DMS53 (cell line): Measurements from ENCODE around the gene CNPY4.

Source experiments
- DNase-seq: peaks from one replicate; lab custom pipeline; 2025; lab: John Stamatoyannopoulos, UW

CNPY4 gene, protein sequence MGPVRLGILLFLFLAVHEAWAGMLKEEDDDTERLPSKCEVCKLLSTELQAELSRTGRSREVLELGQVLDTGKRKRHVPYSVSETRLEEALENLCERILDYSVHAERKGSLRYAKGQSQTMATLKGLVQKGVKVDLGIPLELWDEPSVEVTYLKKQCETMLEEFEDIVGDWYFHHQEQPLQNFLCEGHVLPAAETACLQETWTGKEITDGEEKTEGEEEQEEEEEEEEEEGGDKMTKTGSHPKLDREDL

DNA sequence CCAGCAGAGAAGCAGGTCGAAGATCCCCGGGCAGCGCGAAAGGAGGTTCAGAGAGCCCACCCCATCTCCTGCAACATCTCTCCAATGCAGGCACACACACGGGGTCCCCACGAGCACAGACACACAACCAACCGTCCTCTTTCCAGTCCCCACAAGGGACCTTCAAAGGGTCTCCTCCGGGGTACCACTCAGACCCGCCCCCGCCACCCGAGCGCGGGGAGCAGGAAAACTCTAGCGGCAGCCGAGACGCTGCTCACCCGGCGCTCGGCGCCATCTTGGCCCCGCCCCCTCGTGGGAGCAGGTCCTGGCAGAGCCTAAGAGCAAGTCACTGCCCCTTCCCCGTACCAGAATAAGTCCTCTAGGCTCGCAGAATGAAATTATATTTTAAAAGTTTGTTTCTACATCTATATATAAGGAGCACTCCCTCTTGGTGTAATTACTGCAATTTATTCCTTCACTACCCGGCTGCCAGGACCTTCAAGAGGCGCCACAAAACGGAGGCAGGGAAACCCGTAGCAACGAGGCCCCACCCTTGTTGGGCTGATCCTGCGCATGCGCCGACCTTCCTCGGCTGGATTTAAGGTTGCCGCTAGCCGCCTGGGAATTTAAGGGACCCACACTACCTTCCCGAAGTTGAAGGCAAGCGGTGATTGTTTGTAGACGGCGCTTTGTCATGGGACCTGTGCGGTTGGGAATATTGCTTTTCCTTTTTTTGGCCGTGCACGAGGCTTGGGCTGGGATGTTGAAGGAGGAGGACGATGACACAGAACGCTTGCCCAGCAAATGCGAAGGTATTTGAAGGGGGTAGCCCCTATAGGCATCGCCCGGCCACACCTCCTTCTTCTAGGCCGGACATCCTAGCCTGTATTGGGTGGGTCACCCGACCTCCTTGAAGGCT, at the start of gene CNPY4, which contains the start of gene TAF6:
TSS of gene CNPY4 (plus strand) at position 563 of the 898 bp plus-strand sequence. CDS start at position 674, 111 bp downstream.
TSS of gene TAF6 (minus strand) at position 287 of the 898 bp plus-strand sequence. CDS start 5,149 bp downstream, outside the sequence.
- DNase-seq: peak; percentile 98

DNA sequence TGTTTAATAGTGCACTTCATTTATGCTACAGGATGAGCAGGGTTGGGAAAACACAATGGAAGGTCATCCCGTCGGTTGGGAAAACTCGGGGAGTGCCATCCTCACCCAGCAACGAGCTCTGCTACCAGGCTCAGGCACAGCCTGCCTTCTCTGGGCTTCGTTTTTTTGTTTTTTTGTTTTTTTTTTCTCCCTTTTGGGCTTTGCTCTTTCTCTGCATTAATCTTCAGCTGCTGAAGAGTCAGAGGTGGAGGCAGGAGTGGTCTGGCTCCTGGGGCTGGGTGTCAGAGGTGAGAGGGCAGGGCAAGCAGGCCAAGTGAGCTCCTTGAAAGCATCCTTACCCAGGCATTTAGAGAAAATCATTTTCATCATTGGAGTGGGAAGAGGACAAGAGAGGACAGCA, 49.4 kb upstream of the CNPY4 start:
- DNase-seq: no peak

DNA sequence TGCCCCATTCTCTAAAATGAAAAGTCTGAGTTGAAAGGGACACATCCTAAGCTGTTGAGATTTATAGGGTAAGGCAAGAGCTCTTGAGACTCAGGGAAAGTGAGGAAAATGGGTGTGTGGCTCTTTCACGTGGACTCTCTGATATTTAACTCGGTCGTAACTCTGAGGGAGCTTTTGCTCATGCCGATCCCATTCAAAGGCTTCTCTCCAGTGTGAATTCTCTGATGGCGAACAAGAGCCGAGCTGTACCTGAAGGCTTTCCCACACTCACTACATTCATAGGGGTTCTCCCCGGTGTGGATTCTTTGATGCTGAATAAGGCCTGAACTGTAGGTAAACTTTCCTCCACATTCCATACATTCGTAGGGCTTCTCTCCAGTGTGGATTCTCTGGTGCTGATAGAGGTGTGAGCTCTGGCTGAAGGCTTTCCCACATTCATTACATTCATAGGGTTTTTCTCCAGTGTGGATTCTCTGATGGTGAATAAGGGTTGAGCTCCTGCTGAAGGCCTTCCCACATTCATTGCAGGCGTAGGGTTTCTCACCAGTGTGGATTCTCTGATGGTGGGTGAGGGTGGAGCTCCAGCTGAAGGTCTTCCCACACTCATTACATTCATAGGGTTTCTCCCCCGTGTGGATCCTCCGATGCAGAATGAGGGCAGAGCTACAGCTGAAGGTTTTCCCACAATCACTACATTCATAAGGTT, 48.3 kb upstream of the CNPY4 start:
- DNase-seq: no peak

DNA sequence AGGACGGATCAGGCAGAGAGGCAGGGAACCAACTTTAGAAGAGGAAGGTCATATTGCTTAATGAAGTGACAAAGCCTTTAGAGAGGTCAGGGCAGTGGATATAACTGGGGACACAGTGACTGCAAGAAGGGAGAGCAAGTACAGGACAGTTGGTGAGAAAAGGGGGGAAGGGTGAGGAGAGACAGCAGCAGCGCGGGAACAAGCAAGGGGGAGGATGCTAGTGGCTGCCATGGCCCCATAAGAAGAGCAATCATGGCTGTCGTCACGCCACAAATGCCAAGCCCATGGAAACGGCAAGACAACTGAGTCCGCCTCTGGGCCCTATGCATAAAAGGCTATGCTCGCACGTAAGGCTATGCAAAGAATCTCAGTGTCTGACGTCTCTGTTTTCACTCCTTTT, 47.0 kb upstream of the CNPY4 start:
- DNase-seq: no peak

DNA sequence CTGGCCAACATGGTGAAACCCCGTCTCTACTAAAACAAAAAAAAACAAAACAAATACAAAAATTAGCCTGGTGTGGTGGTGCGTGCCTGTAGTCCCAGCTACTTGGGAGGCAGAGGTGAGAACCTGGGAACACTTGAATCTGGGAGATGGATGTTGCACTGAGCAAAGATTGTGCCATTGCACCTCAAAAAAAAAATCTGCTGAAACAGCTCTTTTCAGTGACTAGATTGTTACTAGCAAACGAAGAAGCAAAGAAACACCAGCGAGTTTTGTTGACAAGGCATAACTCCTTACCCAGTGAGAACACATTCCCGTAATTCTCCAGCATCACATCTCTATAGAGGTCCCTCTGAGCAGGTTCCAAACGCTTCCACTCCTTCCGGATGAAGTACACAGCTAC, 44.6 kb upstream of the CNPY4 start:
- no peak for DNase-seq

DNA sequence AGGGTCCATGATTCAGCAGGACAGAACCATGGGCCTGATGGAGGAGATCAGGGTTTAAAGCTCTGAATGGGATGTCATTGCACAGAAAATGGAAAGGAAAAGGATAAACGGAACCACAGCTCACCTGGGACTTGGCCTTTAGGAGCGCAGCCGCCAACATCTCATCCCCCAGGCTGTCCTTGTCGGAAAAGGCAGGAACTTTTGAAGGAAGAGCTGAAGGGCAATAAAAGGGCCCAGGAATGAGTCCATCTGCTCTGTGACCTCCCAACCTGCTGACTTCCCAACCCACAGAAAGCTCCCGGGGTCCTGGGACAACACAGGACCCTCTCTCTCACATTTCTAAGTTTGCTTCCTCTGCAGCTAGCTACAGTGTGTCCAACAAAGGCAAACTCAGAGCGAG, 44.0 kb upstream of the CNPY4 start:
- no peak for DNase-seq

DNA sequence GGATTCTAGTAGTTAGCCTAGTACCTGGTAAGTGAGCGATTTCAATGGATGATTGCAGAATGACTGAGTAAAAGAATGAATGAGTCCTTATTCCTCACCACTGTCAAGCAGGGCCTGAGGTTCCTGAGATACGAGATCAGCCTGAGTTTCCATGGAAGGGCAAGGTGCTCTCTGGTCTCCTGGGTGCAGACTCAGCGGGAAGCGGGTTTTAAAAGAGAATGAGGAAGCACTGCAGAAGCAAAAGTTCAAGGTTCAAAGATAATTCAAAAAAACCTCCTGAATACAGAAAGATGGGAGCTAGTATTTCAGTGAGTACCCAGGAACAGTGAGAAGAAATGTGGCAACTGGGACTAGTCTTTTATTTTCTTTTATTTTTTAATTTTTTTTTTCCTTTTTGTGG, 42.2 kb upstream of the CNPY4 start:
- DNase-seq: no peak

DNA sequence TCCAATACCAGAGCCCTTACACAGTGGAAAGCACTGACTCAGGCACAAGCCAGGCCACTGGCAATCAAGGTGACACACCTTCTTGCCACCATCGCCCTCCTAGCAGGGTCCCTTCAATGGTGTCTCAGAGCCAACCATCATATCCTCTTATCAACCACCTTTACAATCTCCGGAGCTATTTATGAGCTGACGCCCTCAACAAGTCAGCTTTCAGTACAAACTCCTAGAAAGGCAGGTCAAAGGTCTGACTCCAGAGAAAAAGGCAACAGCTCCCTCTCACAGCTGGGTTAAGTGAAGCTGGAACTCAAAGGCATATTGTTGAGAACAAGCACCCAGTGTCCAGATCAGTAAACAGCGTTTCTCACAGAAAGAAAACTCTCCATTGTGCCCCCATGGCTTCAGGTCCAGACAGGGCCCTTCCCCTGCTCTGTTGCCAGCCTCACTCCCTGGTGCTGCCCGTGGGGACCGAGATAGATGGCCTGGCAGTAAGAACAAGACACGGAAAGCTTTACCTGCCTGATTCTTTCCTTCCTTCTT, 40.3 kb upstream of the CNPY4 start:
- DNase-seq: no peak

DNA sequence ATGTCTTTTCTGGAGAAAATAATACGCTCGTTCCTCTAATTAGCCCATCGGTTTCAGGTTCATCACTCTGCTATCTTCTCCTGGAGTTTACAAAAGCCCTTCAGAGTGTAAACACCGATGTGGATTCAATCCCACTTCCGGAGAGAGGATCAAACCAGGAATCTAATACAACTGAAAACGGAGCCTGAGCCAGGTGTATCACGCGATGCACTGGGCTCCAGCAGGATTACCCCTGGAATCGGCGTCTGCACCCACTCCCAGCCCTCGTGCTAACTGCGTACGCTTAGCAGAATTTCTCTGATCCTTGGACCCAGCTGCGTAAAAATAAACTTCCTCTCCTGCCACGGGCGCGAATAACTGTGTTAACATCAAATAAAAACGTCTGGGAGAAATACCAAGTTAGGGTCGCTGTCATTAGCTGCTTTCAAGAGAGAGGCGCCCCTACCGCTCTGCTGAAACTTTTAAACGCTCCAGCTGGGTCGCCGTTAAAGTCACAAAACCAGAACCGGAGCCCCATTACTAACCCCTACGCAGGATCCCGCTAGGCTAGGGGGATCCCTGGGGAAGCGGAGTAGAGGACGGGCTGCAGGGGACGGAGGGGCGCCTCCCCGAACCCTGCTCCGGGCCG, 38.4 kb upstream of the CNPY4 start:
- peak; percentile 90 for DNase-seq

DNA sequence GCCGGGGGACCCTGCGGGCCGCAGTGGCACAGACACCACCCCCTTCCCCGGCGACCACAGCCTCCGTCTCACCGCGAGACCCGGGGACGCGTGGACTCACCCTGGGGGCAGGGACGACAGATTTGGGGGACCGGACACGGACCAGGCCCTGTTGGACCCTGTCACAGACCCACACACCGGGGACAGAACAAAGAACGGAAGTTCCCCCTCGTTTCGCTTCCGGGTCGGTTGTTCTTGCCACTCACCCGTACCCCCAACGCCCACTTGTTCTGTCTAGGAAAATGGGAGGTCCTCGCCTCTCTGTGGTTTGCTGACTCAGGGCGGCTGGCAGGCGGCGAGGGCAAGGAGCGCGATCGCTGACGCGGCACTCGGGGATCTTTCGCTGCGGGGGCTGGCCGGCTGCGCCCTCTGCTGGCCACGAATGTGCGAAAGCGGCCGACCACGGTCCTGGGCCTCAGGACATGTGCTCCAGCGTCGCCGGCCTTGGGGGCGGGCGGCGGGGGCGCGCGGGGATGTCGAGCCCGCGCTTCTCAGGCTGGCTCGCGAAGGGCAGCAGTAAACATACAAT, 37.8 kb upstream of the CNPY4 start, which contains the start of gene ZNF3:
TSS of gene ZNF3 (minus strand) at position 189 of the 568 bp plus-strand sequence. CDS start 4,366 bp downstream, outside the sequence.
- peak; percentile 100 for DNase-seq

DNA sequence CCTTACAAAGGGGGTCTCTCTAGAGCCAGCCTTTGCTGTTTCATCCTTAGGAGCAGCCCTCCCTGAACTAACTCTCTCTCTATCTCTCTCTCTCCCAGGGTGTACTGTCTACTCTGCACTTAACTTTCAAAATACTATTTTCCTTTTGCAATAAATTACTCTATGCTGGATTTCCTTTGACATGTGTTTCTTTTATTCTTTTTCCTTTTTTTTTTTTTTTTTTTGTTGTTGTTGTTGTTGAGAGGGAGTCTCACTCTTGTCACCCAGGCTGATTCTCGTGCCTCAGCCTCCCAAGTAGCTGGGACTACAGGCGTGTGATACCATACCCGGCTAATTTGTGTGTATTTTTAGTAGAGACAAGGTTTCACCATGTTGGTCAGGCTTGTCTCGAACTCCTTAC, 36.5 kb upstream of the CNPY4 start:
- no peak for DNase-seq

DNA sequence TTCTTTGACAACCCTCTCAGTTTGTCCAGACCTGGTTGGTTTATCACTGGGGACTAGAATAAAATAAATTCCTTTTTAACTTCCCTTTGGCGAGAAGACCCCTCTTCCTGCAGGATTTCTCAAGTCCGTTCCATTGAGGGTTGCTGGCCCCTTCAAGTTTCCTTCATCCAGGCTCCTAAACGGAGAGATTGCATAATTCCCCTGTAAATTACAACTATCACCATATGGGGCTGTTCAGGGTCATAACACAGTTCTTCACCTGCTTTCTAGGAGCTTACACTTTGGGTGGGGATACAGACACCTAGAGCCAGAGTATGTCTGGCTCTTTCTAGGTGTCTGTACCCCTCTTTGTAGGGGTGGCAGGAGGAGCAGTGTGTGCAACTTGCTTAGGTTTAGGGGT, 33.9 kb upstream of the CNPY4 start:
- DNase-seq: no peak

DNA sequence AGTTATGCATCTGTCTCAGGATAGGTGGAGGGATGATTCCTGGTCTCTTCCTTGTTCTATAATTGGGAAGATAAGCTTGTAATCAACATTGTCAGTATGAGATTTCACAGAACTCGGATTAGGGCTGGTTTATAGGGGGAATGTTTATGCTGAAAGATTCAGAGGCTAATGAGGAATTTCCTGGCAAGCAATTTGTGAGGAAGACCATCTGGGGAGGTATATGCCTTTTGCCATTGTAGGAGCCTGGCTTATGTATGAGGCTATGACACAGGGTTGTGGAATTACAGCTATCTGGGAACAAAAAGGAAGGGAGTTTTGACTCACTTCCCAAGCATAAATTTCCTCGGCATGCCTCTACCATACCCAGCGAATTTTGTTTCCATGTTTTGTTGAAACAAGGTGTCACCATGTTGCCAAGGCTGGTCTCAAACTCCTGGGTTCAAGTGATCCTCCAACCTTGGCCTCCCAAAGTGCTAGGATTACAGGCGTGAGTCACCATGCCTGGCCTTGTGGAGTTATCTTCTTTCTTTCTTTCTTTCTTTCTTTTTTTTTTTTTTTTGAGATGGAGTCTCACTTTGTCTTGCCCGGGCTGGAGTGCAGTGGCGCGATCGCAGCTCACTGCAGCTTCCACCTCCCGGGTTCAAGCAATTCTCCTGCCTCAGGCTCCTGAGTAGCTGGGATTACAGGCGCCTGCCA, 32.2 kb upstream of the CNPY4 start:
- no peak for DNase-seq

DNA sequence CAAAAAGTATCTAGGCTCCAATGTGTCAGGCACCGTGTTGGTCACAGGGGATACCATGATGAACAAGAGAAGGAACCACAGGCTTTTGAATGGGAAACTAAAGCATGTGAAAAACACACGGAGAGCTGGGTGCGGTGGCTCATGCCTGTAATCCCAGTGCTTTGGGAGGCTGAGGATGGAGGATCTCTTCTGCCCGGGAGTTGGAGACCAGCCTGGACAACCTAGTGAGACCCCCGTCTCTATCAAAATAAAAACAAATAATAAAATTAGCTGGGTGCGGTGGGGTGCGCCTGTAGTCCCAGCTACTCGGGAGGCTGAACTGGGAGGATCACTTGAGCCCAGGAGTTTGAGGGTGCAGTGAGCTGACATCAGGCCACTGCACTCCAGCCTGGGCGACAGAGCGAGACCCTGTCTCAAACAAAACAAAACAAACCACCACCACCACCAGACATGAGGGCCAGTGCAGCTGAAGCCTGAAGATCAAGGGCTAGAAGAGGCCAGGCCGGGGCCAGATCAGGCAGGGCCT, 31.3 kb upstream of the CNPY4 start:
- no peak for DNase-seq

DNA sequence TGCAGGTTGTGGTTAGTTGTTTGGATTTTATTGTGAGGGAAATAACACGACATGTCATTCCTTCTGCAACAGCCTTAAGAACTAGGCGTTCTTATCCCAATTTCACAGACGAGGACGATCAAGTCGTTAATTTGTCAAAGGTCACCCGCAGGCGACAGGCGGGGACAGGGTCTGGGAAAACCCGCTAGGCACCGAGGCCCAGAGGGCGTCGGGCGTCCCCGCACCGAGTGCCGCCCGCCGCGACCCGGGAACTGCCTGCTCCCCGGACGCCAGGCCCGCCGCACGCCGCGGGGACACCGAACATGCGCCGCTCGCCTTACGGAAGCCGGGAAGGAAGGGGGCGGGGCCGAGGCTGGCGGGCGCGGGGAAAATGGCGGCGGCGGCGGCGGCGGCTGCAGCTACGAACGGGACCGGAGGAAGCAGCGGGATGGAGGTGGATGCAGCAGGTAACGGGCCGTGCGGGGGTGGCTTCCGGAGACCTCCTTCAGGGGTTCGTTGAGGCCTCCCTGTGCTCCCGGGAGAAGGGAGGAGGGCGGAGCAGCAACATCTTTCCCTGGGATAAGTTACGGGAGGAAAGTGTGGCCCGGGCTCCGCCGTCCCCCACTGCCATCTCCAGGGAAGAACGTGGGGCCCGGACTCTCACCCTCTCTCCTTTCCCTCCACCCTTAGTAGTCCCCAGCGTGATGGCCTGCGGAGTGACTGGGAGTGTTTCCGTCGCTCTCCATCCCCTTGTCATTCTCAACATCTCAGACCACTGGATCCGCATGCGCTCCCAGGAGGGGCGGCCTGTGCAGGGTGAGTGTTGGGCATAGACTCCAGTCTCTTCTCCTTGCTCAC, 30.6 kb upstream of the CNPY4 start, which contains the start of gene COPS6:
TSS of gene COPS6 (plus strand) at position 349 of the 837 bp plus-strand sequence. CDS start at position 371, 22 bp downstream.
- peak; percentile 96 for DNase-seq

DNA sequence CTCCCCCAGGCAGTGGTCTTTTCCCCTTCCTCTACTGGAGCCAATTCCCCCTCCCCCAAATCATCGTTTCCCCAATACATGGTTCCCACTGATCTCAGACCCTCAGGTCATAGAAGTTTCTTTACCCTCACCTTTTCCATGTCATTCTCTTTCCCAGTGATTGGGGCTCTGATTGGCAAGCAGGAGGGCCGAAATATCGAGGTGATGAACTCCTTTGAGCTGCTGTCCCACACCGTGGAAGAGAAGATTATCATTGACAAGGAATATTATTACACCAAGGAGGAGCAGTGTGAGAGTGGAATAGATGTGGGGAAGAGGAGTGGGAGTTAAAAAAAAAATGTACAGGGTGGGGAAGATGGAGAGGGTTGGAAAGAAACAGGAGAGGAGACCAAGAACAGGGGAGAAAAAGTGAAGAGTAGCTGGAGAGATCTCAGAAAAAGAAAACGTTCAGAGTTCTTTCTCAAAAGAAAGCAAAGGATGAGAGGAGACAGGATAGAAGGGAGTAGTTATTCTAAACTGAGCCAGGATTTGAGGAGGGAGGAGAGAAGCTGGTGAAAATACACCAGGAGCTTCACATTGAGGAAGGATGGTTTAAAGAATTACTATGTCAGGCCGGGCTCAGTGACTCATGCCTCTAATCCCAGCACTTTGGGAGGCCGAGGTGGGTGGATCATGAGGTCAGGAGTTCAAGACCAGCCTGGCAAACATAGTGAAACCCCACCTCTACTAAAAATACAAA, 29.8 kb upstream of the CNPY4 start:
- no peak for DNase-seq

DNA sequence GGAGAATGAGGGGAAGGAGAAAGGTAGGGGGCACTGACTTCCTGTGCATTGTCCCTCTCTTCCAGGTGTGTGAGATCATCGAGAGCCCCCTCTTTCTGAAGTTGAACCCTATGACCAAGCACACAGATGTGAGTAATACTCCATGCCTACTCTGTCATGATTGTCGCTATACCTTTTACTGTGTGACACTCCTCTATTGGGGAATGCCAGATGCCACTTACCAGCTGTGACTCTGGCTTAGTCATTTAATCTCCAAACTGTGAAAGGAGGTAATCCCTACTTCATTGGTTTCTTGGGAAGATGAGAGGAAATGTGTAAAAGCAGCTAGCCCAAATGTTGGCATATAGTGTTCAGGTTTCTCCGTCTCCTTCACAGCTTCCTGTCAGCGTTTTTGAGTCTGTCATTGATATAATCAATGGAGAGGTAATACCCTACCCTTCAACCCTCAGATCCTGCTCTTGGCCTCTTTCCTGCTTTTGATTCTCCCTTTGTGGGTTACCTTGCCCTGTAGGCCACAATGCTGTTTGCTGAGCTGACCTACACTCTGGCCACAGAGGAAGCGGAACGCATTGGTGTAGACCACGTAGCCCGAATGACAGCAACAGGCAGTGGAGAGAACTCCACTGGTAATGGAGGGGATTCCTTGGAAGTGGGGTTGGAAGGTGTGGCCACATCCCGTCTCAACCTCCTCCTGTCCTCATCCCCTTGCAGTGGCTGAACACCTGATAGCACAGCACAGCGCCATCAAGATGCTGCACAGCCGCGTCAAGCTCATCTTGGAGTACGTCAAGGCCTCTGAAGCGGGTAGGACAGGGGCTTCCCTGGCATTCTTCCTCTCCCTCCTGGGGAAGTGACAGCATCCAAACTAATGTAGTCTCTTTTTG, 28.7 kb upstream of the CNPY4 start:
- peak; percentile 67 for DNase-seq
